ENCODE results near the gene SOHLH1. TPM values are rescaled to one million over a fixed set of nuclear protein-coding genes. Genes with fewer than 3 reads are reported as not detected.

SOHLH1 gene
- total and polyA plus RNA-seq, 2 experiments from 2014 or later: not detected

DNA sequence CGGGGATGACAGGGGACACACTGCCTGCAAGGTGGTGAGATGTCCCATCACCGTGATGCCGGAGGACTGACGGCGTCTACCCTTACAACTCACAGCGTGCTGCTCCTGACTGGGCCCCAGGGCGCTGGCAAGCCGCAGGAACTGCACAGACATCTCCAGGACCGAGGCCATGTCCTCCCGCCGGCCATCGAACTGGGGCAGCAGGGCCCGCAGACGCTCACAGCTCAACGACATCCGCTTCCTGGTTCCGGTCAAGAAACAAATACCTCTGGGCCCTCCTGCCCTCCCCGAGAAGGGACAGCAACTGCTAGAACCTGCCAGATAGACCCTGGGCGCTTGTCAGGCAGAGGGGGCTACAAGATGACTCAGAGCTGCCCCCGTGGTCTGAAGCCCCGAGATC, 1.0 kb downstream of the SOHLH1 start:
- peaks cover 3% of the 10 kb centered on the region for H3K27me3 ChIP-seq
- no peak overlapping the region for H3K4me3 ChIP-seq
- H3K36me3 ChIP-seq (replicated peaks; ENCODE audit: insufficient read depth, low read depth): no peaks in the 10 kb centered on the region
- H3K4me2 ChIP-seq: no peak overlapping the region
- no peak for DNase-seq (ENCODE audit: low spot score)
- no peak for TF ChIP-seq EZH2 (IDR thresholded peaks at IDR 0.05; ENCODE audit: borderline replicate concordance)
- TF ChIP-seq, protein P1, sequence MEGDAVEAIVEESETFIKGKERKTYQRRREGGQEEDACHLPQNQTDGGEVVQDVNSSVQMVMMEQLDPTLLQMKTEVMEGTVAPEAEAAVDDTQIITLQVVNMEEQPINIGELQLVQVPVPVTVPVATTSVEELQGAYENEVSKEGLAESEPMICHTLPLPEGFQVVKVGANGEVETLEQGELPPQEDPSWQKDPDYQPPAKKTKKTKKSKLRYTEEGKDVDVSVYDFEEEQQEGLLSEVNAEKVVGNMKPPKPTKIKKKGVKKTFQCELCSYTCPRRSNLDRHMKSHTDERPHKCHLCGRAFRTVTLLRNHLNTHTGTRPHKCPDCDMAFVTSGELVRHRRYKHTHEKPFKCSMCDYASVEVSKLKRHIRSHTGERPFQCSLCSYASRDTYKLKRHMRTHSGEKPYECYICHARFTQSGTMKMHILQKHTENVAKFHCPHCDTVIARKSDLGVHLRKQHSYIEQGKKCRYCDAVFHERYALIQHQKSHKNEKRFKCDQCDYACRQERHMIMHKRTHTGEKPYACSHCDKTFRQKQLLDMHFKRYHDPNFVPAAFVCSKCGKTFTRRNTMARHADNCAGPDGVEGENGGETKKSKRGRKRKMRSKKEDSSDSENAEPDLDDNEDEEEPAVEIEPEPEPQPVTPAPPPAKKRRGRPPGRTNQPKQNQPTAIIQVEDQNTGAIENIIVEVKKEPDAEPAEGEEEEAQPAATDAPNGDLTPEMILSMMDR (IDR thresholded peaks at IDR 0.05; ENCODE audit: poor library complexity): no peak
- no peak for TF ChIP-seq EZH2phosphoT487 (IDR thresholded peaks at IDR 0.05; ENCODE audit: low read depth, severe bottlenecking, unreplicated experiment)
- 88% methylated on average over 21 of the region's 21 CpGs for WGBS (ENCODE audit: low lambda C conversion rate, missing lambda C conversion rate)
- H3K4me1 ChIP-seq (ENCODE audit: insufficient read depth): peaks cover 7% of the 10 kb centered on the region
- H2AFZ ChIP-seq: no peak overlapping the region
- no peaks in the 10 kb centered on the region for H3K79me2 ChIP-seq
- H3K27ac ChIP-seq: no peak overlapping the region
- H3K9me3 ChIP-seq (ENCODE audit: low read depth): no peaks in the 10 kb centered on the region
- H3K9me2 ChIP-seq (replicated peaks; ENCODE audit: insufficient read depth): no peaks in the 10 kb centered on the region
- no peaks in the 10 kb centered on the region for H4K20me1 ChIP-seq (ENCODE audit: insufficient read depth, poor library complexity, severe bottlenecking)

DNA sequence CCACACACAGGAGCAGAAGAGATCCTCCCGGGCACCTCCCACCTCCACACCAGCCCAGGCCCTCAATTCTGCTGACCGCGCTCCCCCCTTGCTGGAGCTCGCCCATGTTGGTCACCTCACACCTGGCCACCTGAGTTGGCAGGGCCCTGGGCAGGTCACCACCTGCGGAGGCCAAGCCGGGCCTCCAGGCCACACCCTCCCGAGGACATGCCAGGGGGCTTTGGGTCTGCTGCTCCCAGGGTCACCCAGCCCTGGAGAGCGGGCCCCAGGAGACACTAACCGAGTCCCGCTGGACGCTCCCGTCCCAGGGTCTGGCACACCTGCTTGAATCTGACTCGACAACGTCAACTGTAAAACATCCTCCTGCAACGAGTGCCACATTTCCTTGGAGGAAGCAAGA, 2.1 kb downstream of the SOHLH1 start:
- H3K36me3 ChIP-seq (replicated peaks; ENCODE audit: insufficient read depth, low read depth): no peaks in the 10 kb centered on the region
- no peaks in the 10 kb centered on the region for H3K27me3 ChIP-seq
- H3K4me2 ChIP-seq: no peak overlapping the region
- no peak overlapping the region for H3K4me3 ChIP-seq
- H3K9me2 ChIP-seq (replicated peaks; ENCODE audit: insufficient read depth): no peaks in the 10 kb centered on the region
- no peak for DNase-seq (ENCODE audit: low spot score)
- H4K20me1 ChIP-seq (ENCODE audit: insufficient read depth, poor library complexity, severe bottlenecking): no peaks in the 10 kb centered on the region
- TF ChIP-seq EZH2phosphoT487 (IDR thresholded peaks at IDR 0.05; ENCODE audit: low read depth, severe bottlenecking, unreplicated experiment) (no peak), EZH2 (IDR thresholded peaks at IDR 0.05; ENCODE audit: borderline replicate concordance) (no peak)
- TF ChIP-seq, protein P1 (IDR thresholded peaks at IDR 0.05; ENCODE audit: poor library complexity): no peak
- no peak overlapping the region for H3K27ac ChIP-seq
- no peaks in the 10 kb centered on the region for H3K79me2 ChIP-seq
- peaks cover 7% of the 10 kb centered on the region for H3K4me1 ChIP-seq (ENCODE audit: insufficient read depth)
- no peaks in the 10 kb centered on the region for H3K9me3 ChIP-seq (ENCODE audit: low read depth)
- no peak overlapping the region for H2AFZ ChIP-seq
- 86% methylated on average over 15 of the region's 15 CpGs for WGBS (ENCODE audit: low lambda C conversion rate, missing lambda C conversion rate)

DNA sequence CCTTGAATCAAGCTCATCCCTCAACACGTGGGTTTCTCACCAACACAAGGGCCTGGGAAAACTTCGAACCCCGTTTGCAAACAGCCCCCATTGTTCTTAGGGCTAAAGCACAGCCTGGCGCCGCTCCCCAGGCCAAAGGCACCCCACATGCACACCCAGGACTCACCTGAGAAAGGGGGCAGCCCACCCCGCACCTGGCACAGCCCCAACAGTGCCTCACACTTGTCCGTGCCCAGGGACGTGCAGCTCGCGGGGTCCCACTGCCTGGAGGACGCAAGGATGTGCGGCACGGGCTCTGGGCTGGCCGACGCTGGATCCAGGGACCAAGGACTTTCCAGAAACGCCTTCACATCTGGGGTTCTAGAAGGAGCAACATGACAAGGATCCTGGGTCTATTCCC, 2.8 kb downstream of the SOHLH1 start:
- Histone ChIP-seq H3K9me3 (ENCODE audit: low read depth) (no peaks in the 10 kb centered on the region), H3K79me2 (no peaks in the 10 kb centered on the region), H3K9me2 (replicated peaks; ENCODE audit: insufficient read depth) (no peaks in the 10 kb centered on the region), H3K4me2 (no peak overlapping the region), H3K27ac (no peak overlapping the region), H3K36me3 (replicated peaks; ENCODE audit: insufficient read depth, low read depth) (no peaks in the 10 kb centered on the region), H3K4me3 (no peak overlapping the region), H2AFZ (no peak overlapping the region), H3K4me1 (ENCODE audit: insufficient read depth) (peaks cover 3% of the 10 kb centered on the region), H4K20me1 (ENCODE audit: insufficient read depth, poor library complexity, severe bottlenecking) (no peaks in the 10 kb centered on the region), H3K27me3 (no peaks in the 10 kb centered on the region)
- no peak for DNase-seq (ENCODE audit: low spot score)
- 92% methylated on average over 15 of the region's 16 CpGs for WGBS (ENCODE audit: low lambda C conversion rate, missing lambda C conversion rate)
- TF ChIP-seq, protein P1 (IDR thresholded peaks at IDR 0.05; ENCODE audit: poor library complexity): no peak
- TF ChIP-seq EZH2phosphoT487 (IDR thresholded peaks at IDR 0.05; ENCODE audit: low read depth, severe bottlenecking, unreplicated experiment) (no peak), EZH2 (IDR thresholded peaks at IDR 0.05; ENCODE audit: borderline replicate concordance) (no peak)

DNA sequence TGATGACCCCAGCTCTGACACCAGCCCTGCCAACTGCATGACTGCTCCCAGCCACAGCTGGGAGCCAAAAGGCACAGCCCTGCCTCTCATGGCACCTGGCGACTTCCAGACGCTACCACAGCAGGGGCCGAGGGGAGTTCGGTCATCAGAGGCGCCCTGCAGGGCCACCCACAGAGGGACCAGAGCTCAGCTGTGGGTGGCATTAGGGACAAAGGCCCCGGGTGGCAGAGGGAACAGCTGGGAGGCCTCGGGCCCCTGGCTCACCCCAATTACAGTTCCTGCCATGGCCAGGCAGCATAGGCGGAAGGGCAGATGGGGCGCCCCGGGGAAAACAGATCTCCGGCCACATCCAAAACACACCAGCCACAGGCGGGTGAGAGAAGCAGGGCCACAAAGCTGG, 3.6 kb downstream of the SOHLH1 start:
- no peaks in the 10 kb centered on the region for H3K36me3 ChIP-seq (replicated peaks; ENCODE audit: insufficient read depth, low read depth)
- H3K4me2 ChIP-seq: no peak overlapping the region
- TF ChIP-seq, protein P1 (IDR thresholded peaks at IDR 0.05; ENCODE audit: poor library complexity): no peak
- TF ChIP-seq EZH2 (IDR thresholded peaks at IDR 0.05; ENCODE audit: borderline replicate concordance) (no peak), EZH2phosphoT487 (IDR thresholded peaks at IDR 0.05; ENCODE audit: low read depth, severe bottlenecking, unreplicated experiment) (no peak)
- H3K27me3 ChIP-seq: no peaks in the 10 kb centered on the region
- H3K79me2 ChIP-seq: no peaks in the 10 kb centered on the region
- WGBS (ENCODE audit: low lambda C conversion rate, missing lambda C conversion rate): 90% methylated on average over 12 of the region's 12 CpGs
- no peak for DNase-seq (ENCODE audit: low spot score)
- H3K9me2 ChIP-seq (replicated peaks; ENCODE audit: insufficient read depth): no peaks in the 10 kb centered on the region
- no peak overlapping the region for H3K27ac ChIP-seq
- no peak overlapping the region for H3K4me3 ChIP-seq
- no peaks in the 10 kb centered on the region for H4K20me1 ChIP-seq (ENCODE audit: insufficient read depth, poor library complexity, severe bottlenecking)
- H3K9me3 ChIP-seq (ENCODE audit: low read depth): no peaks in the 10 kb centered on the region
- H3K4me1 ChIP-seq (ENCODE audit: insufficient read depth): no peaks in the 10 kb centered on the region
- H2AFZ ChIP-seq: no peak overlapping the region

Data from hepatocyte (in vitro differentiated cells).